Measurements from ENCODE around the gene ERN1. TPM values are rescaled to one million over a fixed set of nuclear protein-coding genes. Genes with fewer than 3 reads are reported as not detected.

The ERN1 gene
- total and polyA plus RNA-seq, 2 of the 13 experiments (the other 11 are each of a cell fraction or from before 2014, with no cell fraction given): 6.0 to 12.7 TPM

DNA sequence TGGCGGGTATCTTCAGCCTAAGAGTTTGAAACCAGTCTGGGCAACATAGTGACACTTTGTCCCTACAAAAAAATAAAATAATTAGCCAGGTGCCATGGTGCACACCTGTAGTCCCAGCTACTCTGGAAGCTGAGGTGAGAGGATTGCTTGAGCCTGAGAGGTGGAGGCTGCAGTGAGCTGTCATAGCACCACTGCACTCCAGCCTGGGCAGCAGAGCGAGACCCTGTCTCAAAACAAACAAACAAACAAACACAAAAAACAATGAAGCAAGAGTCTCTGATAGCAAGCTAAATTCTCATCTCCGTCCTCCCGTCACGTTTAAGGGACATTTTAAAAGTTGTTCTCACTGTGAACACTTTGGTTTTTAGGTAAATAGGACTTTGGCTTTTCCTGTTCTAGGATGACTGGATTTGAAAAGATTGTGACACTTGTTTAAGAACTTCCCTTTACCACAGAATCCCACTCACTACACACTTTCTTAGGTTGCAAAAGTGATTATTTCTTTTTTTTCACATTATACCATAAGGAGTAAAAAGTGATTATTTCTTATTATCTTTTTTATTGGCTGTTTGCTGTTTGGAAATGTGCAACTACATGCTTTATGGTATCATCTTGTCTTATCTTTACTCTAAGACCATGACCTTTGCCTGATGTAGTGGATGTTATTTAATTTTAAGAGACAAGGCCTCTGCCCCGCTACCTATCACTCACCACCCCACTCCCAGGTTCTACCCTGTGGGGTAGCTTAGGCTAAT is 4.4 kb upstream of the ERN1 start (continued):
- TF ChIP-seq, protein P1, sequence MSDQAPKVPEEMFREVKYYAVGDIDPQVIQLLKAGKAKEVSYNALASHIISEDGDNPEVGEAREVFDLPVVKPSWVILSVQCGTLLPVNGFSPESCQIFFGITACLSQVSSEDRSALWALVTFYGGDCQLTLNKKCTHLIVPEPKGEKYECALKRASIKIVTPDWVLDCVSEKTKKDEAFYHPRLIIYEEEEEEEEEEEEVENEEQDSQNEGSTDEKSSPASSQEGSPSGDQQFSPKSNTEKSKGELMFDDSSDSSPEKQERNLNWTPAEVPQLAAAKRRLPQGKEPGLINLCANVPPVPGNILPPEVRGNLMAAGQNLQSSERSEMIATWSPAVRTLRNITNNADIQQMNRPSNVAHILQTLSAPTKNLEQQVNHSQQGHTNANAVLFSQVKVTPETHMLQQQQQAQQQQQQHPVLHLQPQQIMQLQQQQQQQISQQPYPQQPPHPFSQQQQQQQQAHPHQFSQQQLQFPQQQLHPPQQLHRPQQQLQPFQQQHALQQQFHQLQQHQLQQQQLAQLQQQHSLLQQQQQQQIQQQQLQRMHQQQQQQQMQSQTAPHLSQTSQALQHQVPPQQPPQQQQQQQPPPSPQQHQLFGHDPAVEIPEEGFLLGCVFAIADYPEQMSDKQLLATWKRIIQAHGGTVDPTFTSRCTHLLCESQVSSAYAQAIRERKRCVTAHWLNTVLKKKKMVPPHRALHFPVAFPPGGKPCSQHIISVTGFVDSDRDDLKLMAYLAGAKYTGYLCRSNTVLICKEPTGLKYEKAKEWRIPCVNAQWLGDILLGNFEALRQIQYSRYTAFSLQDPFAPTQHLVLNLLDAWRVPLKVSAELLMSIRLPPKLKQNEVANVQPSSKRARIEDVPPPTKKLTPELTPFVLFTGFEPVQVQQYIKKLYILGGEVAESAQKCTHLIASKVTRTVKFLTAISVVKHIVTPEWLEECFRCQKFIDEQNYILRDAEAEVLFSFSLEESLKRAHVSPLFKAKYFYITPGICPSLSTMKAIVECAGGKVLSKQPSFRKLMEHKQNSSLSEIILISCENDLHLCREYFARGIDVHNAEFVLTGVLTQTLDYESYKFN (CRISPR knock-in tag; conservative IDR thresholded peaks at IDR 0.05): peak; percentile 95
- TF ChIP-seq ZNF431 (CRISPR knock-in tag; IDR thresholded peaks at IDR 0.05; ENCODE audit: borderline replicate concordance, low read depth): no peak
- TF ChIP-seq, protein P2, sequence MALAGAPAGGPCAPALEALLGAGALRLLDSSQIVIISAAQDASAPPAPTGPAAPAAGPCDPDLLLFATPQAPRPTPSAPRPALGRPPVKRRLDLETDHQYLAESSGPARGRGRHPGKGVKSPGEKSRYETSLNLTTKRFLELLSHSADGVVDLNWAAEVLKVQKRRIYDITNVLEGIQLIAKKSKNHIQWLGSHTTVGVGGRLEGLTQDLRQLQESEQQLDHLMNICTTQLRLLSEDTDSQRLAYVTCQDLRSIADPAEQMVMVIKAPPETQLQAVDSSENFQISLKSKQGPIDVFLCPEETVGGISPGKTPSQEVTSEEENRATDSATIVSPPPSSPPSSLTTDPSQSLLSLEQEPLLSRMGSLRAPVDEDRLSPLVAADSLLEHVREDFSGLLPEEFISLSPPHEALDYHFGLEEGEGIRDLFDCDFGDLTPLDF (CRISPR knock-in tag; IDR thresholded peaks at IDR 0.05): no peak
- 0 out of 2 replicates have a peak, but pooled peaks have one; percentile 18 for TF ChIP-seq FOXK1 (CRISPR knock-in tag; IDR thresholded peaks at IDR 0.05; ENCODE audit: borderline replicate concordance, low read depth)
- TF ChIP-seq, protein P3, sequence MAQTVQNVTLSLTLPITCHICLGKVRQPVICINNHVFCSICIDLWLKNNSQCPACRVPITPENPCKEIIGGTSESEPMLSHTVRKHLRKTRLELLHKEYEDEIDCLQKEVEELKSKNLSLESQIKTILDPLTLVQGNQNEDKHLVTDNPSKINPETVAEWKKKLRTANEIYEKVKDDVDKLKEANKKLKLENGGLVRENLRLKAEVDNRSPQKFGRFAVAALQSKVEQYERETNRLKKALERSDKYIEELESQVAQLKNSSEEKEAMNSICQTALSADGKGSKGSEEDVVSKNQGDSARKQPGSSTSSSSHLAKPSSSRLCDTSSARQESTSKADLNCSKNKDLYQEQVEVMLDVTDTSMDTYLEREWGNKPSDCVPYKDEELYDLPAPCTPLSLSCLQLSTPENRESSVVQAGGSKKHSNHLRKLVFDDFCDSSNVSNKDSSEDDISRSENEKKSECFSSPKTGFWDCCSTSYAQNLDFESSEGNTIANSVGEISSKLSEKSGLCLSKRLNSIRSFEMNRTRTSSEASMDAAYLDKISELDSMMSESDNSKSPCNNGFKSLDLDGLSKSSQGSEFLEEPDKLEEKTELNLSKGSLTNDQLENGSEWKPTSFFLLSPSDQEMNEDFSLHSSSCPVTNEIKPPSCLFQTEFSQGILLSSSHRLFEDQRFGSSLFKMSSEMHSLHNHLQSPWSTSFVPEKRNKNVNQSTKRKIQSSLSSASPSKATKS (CRISPR knock-in tag; IDR thresholded peaks at IDR 0.05): no peak
- TF ChIP-seq ZNF768 (CRISPR knock-in tag; IDR thresholded peaks at IDR 0.05): no peak
- no peak for TF ChIP-seq SP1 (IDR thresholded peaks at IDR 0.05)
- no peak for TF ChIP-seq SP1 (CRISPR knock-in tag; IDR thresholded peaks at IDR 0.05)
- TF ChIP-seq RARA (CRISPR knock-in tag; IDR thresholded peaks at IDR 0.05): peak; percentile 26; the same call in 1 of the 2 replicates
- TF ChIP-seq EP300 (IDR thresholded peaks at IDR 0.05; ENCODE audit: low read depth in 2 of 2, low read length in 2 of 2): peak in 1 of 2 experiments; percentile 67; a peak in 2 of 4 replicates
- TF ChIP-seq EP300 (CRISPR knock-in tag; IDR thresholded peaks at IDR 0.05; ENCODE audit: borderline replicate concordance): no peak

Data from HepG2 (cell line).